Psoas muscle (tissue), 8 donors: ENCODE data around the gene NUP93. TPM values are rescaled to one million over a fixed set of nuclear protein-coding genes. Genes with fewer than 3 reads are reported as not detected.

Experiments
- ATAC-seq, 4 donors: fragments of 200-7000 bp; cut with Tn5 transposase; one replicate each; pipeline ENCODE4 v1.9.1; 2020; ENCODE audit warnings: moderate library complexity in 3 of 4, mild to moderate bottlenecking in 2 of 4
- DNase-seq, 2 donors: peaks; one replicate each; pipeline ENCODE4 v3.0.0-alpha.2; 2020
- H3K27ac ChIP-seq: fragments of 200-600 bp; one replicate; pipeline ENCODE4 v1.8.0; 2022
- H3K27me3 ChIP-seq, 3 donors: fragments of 200-600 bp in 1 of 3; one replicate each; pipeline versions ENCODE4 v1.6.1 to v1.8.0; 2013 to 2022; ENCODE audit warnings: low read length in 2 of 3, mild to moderate bottlenecking in 2 of 3, moderate library complexity in 1 of 3; ENCODE audit not compliant: insufficient read depth in 3 of 3
- H3K36me3 ChIP-seq, 2 donors: fragments of 200-600 bp in 1 of 2; one replicate each; pipeline versions ENCODE4 v1.6.1 to v1.8.0; 2013 to 2022; ENCODE audit warnings: low read depth in 1 of 2, mild to moderate bottlenecking in 1 of 2, moderate library complexity in 1 of 2; ENCODE audit not compliant: insufficient read depth in 1 of 2
- H3K4me1 ChIP-seq: fragments of 200-600 bp; one replicate; pipeline ENCODE4 v1.8.0; 2022
- H3K4me3 ChIP-seq: fragments of 200-600 bp; one replicate; pipeline ENCODE4 v1.8.0; 2022; ENCODE audit warnings: mild to moderate bottlenecking
- H3K9me3 ChIP-seq: fragments of 200-600 bp; one replicate; pipeline ENCODE4 v1.8.0; 2022
- CTCF ChIP-seq: fragments of 200-600 bp; IDR thresholded peaks from one replicate; pipeline ENCODE4 v1.8.0; 2022; ENCODE audit warnings: antibody characterized with exemption
- WGBS, 3 donors: extraction: QIAGEN DNeasy Blood & Tissue Kit; methylation state at CpG; one replicate each; pipeline versions ENCODE4 v1.1.6 to v1.1.7; 2013; 5-methylcytosine and 5-hydroxymethylcytosine counted together
- intact Hi-C, 2 donors: fragments of 100-400 bp; cut with DNase I; formaldehyde crosslinking; loops; one replicate each; pipeline versions ENCODE4 v1.11.0 to v1.14.2; 2022
- polyA plus RNA-seq, 3 donors: library from polyadenylated mRNA; stranded (reverse); fragments of 200-250 nt; gene quantifications; one replicate each; pipeline ENCODE4 v1.2.3, GENCODE V29; 2013
- total RNA-seq, 4 donors: library from RNA; stranded (reverse); fragmentation: NEBNext Ultra II Directional in 2 of 4; extraction: Animal tissue kit (Norgen Biotek cat#: 25700) in 2 of 4; gene quantifications; one replicate each; pipeline versions ENCODE4 v1.2.1 to v1.2.4, GENCODE V29; 2021 to 2023
- donor health status: healthy with polysubstance abuse.
- donor health status: DM: no; HTN: no; CAD: no; lungs with moderate emphysema.
- donor health status: Bipolar disorder and iron deficiency.
- donor health status: healthy.
- donor health status: DM: yes; HTN: yes; CAD: no.
- donor health status: DM: no; HTN: no; CAD: no.
- donor health status: DM: no; HTN: no; CAD: no.
- donor health status: DM: yes; HTN: yes; CAD: no.

Gene NUP93
- total and polyA plus RNA-seq, 7 donors = 16.5 to 44.3 (median 25.5) TPM

- Histone ChIP-seq H3K27ac (no peak overlapping the region), H3K27me3 (no peaks in the 10 kb centered on the region), H3K36me3 (no peaks in the 10 kb centered on the region), H3K4me1 (no peaks in the 10 kb centered on the region), H3K4me3 (no peak overlapping the region), H3K9me3 (no peaks in the 10 kb centered on the region)
- ATAC-seq (no peak), DNase-seq (no peak)
- 75 to 77% (median 76%) methylated on average over 11 of the region's 11 CpGs for WGBS, 3 donors
- intact Hi-C loops = no loop called here
- TF ChIP-seq CTCF = no peak
Observed at GRCh38 chr16:56891685-56892084, 161.8 kb downstream of the NUP93 start.

- Histone ChIP-seq H3K27me3 (no peaks in the 10 kb centered on the region), H3K4me1 (no peaks in the 10 kb centered on the region), H3K36me3 (no peaks in the 10 kb centered on the region), H3K9me3 (no peaks in the 10 kb centered on the region), H3K27ac (no peak overlapping the region), H3K4me3 (no peak overlapping the region)
- DNase-seq (no peak), ATAC-seq (no peak)
- TF ChIP-seq CTCF = no peak
- 81 to 87% (median 82%) methylated on average over 14 of the region's 14 CpGs for WGBS, 3 donors
- intact Hi-C loops = no loop called here
Observed at GRCh38 chr16:56892705-56893104, 162.8 kb downstream of the NUP93 start.

GRCh38 chr16:56894331-56894917, 164.5 kb downstream of the NUP93 start:
- DNase-seq = no peak
- Histone ChIP-seq H3K4me1 (no peaks in the 10 kb centered on the region), H3K36me3 (no peaks in the 10 kb centered on the region), H3K4me3 (no peak overlapping the region), H3K27ac (no peak overlapping the region), H3K27me3 (no peaks in the 10 kb centered on the region), H3K9me3 (no peaks in the 10 kb centered on the region)
- no peak for TF ChIP-seq CTCF
- ATAC-seq = no peak
- WGBS, 3 donors = 92 to 95% (median 93%) methylated on average over 12 of the region's 12 CpGs
- intact Hi-C loops = no loop called here

DNA sequence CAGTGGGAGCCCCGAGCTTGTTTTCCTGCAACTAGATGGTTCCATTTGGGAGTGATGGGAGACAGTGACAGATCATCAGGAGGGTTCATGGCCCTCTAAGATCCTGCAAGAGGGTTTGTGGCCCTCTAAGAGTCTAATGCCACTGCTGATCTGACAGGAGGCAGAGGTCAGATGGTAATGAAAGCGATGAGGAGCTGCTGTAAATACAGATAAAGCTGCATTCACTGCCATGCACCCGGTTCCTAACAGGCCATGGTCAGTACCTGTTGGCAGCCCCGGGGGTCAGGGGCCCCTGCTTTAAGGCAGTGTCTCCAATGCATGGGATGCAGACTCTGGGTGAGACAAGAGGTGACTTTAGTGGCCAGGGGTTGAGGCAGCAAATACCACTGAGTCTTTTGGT, 165.9 kb downstream of the NUP93 start:
- Histone ChIP-seq H3K4me3 (no peak overlapping the region), H3K27ac (no peak overlapping the region), H3K27me3 (no peaks in the 10 kb centered on the region), H3K4me1 (no peaks in the 10 kb centered on the region), H3K9me3 (no peaks in the 10 kb centered on the region), H3K36me3 (no peaks in the 10 kb centered on the region)
- intact Hi-C loops = no loop called here
- ATAC-seq (no peak), DNase-seq (no peak)
- no peak for TF ChIP-seq CTCF
- WGBS, 3 donors = 83 to 86% (median 85%) methylated on average over 4 of the region's 4 CpGs

DNA sequence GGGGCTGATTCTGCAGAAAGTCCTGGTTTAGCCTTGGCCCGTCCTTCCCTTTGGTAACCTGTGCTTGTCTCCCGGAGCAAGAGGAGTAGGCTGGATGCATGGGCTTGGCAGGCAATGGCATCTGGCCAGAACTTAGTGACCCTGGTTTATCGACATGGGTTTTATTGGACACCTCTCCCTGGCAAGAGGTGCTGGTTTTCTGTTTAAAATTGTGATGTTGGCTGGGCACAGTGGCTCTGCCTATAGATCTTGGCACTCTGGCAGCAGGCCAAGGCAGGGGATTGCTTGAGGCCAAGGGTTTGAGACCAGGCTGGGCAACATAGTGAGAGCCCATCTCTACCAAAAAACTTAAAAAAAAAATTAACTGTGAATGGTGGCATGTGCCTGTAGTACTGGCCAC, 166.3 kb downstream of the NUP93 start:
- Histone ChIP-seq H3K27me3 (no peaks in the 10 kb centered on the region), H3K4me1 (no peaks in the 10 kb centered on the region), H3K27ac (no peak overlapping the region), H3K4me3 (no peak overlapping the region), H3K9me3 (no peaks in the 10 kb centered on the region), H3K36me3 (no peaks in the 10 kb centered on the region)
- no peak for ATAC-seq
- no peak for TF ChIP-seq CTCF
- intact Hi-C loops = no loop called here
- 44 to 74% (median 56%) methylated on average over 3 of the region's 3 CpGs for WGBS, 3 donors
- no peak for DNase-seq
